Brain microvascular endothelial cell (primary cell): ENCODE data around the gene RELL1.

Experiments
- DNase-seq: peaks from one replicate; pipeline ENCODE4 v3.0.0-alpha.2; 2020
- H3K27ac ChIP-seq: fragments of 250-450 bp; sonication (Bioruptor Pico); 2 replicates; pipeline ENCODE4 v1.5.1; 2020; ENCODE audit warnings: mild to moderate bottlenecking, moderate library complexity
- H3K27me3 ChIP-seq: fragments of 250-450 bp; sonication (Bioruptor Pico); replicated peaks from 2 replicates; pipeline ENCODE4 v1.5.1; 2020; ENCODE audit warnings: mild to moderate bottlenecking
- H3K36me3 ChIP-seq: fragments of 250-450 bp; sonication (Bioruptor Pico); replicated peaks from 2 replicates; pipeline ENCODE4 v1.5.1; 2020; ENCODE audit warnings: mild to moderate bottlenecking
- H3K4me3 ChIP-seq: 2 replicates; pipeline ENCODE4 v1.5.1; 2011; ENCODE audit warnings: low read depth, mild to moderate bottlenecking, control low read depth, low read length, moderate library complexity
- CTCF ChIP-seq: IDR thresholded peaks from 2 replicates; pipeline ENCODE4 v1.5.1; 2011; ENCODE audit warnings: low read depth, mild to moderate bottlenecking, moderate library complexity, low read length, control low read depth, inconsistent platforms; ENCODE audit errors: missing control alignments
- in situ Hi-C: cut with HindIII; loops from 2 replicates; pipeline ENCODE4 v1.10.0; 2017; ENCODE audit warnings: low sequenced_read_pairs, low pct_ligation_motif_present

RELL1 gene

GRCh38 chr4:37721995-37722638 lies 35.9 kb upstream of the RELL1 start:
- no peak for DNase-seq
- H3K27me3 ChIP-seq, result no peaks in the 10 kb centered on the region
- TF ChIP-seq CTCF, result no peak
- H3K4me3 ChIP-seq, result no peak overlapping the region
- H3K27ac ChIP-seq, result no peak overlapping the region
- in situ Hi-C loops, result no loop called here
- no peaks in the 10 kb centered on the region for H3K36me3 ChIP-seq

DNA sequence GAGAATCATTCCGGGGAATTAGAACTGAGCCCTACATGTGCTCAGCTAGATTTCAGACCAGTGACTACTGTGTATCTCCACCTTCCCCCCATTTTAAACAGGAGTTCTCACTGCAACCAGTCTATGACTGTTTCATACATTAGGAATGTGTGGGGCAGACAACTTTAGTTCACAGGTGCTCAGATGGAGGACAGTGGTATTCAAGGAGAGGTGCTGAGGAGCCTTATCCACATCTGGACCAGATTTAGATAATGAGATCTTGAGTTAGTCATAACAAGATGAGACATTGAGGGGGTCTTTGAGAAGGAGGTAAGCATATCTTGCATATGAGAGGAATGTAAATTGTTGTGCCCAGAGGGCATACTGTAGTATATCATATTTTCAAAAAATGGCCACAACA lies 32.8 kb upstream of the RELL1 start:
- DNase-seq, result no peak
- TF ChIP-seq CTCF, result no peak

DNA sequence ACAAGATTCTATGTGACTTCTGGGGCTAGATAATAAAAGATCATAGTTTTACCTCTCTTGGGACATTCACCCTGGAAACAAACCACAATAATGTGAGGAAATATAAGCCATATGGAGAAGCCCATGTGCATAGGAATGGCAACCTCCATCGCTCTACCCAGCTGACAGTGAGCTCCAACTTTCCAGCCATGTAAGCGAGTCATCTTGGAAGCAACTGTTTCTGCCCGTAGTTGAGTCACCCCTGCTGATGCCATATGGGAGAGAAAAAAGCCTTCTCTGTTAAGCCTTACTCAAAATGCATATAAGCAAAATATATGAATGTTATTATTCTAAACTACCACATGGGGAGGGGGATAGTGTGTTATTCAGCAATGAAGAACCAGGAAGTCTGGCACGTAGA lies 31.4 kb upstream of the RELL1 start:
- TF ChIP-seq CTCF, result no peak

More for the DNA sequence above, 32.8 kb upstream of the RELL1 start:
- in situ Hi-C loops, result no loop called here
- Histone ChIP-seq H3K27ac (no peak overlapping the region), H3K36me3 (no peaks in the 10 kb centered on the region), H3K27me3 (no peaks in the 10 kb centered on the region), H3K4me3 (no peak overlapping the region)

GRCh38 chr4:37715889-37716402 lies 29.8 kb upstream of the RELL1 start:
- H3K27me3 ChIP-seq, result no peaks in the 10 kb centered on the region
- no peak for DNase-seq
- no peak overlapping the region for H3K4me3 ChIP-seq
- H3K36me3 ChIP-seq, result no peaks in the 10 kb centered on the region
- in situ Hi-C loops, result no loop called here
- no peak overlapping the region for H3K27ac ChIP-seq
- no peak for TF ChIP-seq CTCF

More for the DNA sequence above, 31.4 kb upstream of the RELL1 start:
- in situ Hi-C loops, result no loop called here
- Histone ChIP-seq H3K27ac (no peak overlapping the region), H3K4me3 (no peak overlapping the region), H3K36me3 (no peaks in the 10 kb centered on the region), H3K27me3 (no peaks in the 10 kb centered on the region)
- DNase-seq, result peak; percentile 45

- no peak overlapping the region for H3K4me3 ChIP-seq
These were observed 24.3 kb upstream of the RELL1 start for GRCh38 chr4:37710491-37710890.

More at GRCh38 chr4:37710491-37710890, 24.3 kb upstream of the RELL1 start:
- DNase-seq, result no peak
- Histone ChIP-seq H3K36me3 (no peaks in the 10 kb centered on the region), H3K27ac (no peak overlapping the region), H3K27me3 (no peaks in the 10 kb centered on the region)
- in situ Hi-C loops, result no loop called here
- TF ChIP-seq CTCF, result no peak
